NCI-H2227 treated with DMSO at 0.1 percent for 48 hours (cell line): ENCODE results near the gene WBP2NL.

Experiments
- DNase-seq: peaks from one replicate; lab custom pipeline; 2025; lab: John Stamatoyannopoulos, UW

WBP2NL gene

DNA sequence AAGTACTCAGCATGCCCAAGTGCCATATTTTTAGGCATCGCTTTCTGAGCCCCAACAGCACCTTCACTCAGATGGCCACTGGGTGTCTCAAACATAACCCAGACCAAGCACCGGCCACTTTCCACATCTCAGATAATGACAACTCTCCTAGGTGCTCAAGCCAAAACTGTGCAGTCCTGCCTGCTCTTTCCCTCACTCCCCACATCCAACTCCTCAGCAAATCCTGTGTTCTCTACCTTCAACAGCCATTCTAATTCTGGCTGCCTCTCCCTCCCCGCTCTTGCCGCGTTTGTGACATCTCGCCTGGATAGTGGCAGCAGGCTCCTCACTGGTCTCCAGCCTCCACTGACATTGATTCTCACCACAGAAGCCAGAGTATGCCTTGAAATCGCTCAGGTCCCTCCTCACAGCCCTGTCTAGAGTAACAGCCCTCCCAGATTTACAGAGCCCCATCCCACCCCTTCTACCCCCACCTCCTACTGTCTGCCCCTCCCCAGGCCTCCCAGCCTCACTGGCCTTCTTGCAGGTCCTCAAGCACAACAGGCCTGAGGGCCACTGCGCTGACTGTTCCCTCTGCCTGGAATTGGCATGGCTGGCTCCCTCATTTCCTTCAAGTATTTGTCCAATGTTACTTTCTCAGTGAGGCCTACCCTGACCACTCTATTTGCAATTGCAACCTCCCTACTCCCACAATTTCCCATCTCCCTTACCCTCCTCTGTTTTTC is 74.2 kb downstream of the WBP2NL start:
- DNase-seq: no peak

DNA sequence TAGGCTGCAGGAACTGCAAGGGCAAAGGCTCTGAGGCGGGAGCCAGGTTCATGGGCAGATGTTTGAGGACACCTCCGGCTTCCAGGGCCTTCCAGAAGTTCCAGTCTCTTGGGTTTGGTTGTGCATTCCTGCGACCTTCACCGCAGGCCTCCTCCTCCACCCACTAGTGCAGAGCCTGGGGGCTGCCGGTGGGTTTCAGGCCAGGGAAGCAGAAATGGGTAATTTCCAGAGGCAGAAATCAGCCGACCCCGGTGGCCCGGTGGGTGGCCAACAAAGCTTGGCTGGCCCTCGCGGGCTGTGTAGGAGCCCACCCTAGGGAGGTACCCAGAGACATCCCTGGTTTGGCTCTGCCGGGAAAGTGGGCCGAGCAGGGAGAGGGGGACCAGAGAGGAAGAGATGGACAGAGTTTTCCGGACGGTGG is 75.0 kb downstream of the WBP2NL start:
- no peak for DNase-seq

DNA sequence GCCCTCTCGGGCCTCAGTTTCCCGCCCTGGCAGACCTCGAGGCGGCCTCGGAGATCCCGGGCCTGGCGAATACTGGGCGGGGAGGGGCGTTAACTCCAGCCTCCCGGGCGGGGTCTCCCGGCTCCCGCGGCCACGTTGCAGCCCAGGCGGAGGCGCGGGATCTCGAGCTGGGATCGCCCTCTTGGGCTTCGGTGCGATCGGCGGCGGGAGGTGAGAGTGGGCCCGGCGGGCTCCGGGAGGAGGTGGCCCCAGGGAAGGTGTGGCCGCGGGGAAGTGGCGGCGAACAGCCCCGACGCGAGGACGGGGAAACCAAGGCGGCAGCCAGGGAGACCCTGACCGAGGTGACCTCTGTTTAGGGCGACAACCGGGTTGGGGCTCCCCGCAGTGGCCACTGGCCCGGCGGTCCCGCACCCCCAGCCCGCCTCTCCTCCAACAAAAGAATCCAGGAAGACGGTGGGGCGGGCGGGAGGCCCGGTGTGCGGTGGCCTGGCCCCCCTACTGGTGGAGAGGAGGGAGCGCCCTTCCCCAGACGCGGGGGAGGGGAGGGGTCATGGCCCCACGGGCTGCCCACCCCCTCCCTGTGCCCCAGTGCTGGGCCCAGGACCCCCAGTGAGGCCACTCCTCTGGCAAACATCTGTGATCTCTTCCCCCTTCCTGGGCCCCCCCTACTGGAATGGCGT is 75.7 kb downstream of the WBP2NL start, which contains the start of gene PHETA2:
PHETA2 (plus strand) TSS at position 117 of the 680 bp plus-strand sequence. CDS start 3,046 bp downstream, outside the sequence.
- DNase-seq: no peak

DNA sequence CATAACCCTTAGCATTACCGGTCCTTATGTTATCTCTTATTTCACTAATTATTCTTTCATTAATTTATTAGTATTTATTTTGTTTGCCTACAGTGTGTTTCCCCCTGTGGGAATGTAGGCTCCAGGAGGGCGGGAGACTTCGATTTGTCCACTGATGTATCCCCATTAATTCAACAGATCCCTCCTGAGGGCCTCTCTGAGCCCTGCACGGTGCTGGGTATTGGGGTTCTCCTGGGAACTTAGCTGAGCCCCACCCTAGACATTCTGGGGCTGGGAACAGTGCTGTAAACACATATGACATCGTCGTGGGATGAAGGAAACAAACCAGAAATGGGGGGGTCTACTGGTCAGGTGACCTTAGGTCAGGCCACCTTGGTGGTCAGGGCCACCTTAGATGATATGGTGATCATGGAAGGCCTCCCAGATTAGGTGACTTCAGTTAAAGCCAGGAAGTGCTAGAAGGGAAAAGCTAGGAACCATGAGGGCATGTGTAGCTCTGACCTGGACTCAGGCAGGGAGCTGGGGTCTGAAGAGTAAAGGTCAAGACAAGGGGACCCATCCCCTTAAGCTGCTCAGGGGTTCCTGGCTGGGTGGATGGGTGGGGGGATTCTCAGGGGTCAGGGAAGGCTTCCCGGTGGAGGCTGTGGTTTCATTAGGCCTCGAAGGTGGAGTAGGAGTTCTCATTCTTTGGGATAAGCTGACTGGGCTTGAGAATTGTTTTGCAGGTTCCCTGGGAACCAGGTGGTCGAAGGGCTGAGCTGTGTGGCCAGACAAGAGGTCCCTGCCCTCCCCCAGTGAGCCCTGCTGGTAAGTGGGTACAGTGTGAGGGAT is 76.5 kb downstream of the WBP2NL start:
- no peak for DNase-seq

DNA sequence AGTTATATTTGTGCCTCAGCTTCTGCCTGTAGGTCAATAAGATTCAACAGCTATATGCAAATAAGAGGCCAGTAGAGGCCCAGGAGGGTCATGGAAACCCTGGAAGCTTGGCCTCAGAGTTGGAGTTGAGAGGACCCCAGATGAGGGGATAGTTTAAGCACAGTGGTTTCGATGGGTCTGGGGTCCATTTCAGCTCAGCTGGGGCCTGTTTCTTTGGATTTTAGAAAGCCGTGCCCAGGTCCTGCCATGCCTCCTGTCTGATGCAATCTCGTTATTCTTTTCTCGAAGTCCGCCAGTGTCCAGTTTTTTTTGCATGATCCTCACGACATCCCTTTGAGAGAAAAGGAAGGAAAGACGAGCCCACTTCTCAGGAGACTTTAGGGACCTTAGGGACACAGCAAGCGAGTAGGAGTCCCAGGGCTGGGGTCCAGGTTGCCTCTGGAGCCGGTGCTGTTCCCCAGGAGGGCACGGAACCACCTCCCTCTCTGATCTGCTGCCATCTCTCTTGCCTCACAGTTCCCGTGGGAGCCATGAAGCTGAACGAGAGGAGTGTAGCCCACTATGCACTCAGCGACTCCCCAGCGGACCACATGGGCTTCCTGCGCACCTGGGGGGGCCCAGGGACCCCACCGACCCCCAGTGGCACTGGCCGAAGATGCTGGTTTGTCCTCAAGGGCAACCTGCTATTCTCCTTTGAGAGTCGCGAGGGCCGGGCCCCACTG is 78.3 kb downstream of the WBP2NL start:
- no peak for DNase-seq

DNA sequence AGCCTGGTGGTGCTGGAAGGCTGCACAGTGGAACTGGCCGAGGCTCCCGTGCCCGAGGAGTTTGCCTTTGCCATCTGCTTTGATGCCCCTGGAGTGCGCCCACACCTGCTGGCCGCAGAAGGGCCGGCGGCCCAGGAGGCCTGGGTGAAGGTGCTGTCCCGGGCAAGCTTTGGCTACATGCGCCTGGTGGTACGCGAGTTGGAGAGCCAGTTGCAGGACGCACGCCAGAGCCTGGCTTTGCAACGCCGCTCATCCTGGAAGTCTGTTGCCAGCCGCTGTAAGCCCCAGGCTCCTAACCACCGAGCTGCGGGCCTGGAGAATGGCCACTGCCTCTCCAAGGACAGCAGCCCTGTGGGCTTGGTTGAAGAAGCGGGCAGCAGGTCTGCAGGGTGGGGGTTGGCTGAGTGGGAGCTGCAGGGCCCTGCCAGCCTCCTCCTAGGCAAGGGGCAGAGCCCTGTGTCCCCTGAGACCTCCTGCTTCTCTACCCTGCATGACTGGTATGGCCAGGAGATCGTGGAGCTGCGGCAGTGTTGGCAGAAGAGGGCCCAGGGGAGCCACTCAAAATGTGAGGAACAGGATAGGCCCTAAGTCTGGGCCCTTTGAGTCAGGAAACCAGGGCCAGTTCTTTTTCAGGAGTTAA is 79.0 kb downstream of the WBP2NL start:
- DNase-seq: no peak
